Measurements from ENCODE around the gene TIAM2. TPM values are rescaled to one million over a fixed set of nuclear protein-coding genes. Genes with fewer than 3 reads are reported as not detected.

TIAM2 gene
- total RNA-seq, 3 donors from 2014 or later (not counting 1 experiment from before 2014, with no cell fraction given), result 6.5 to 11.1 (median 8.7) TPM

DNA sequence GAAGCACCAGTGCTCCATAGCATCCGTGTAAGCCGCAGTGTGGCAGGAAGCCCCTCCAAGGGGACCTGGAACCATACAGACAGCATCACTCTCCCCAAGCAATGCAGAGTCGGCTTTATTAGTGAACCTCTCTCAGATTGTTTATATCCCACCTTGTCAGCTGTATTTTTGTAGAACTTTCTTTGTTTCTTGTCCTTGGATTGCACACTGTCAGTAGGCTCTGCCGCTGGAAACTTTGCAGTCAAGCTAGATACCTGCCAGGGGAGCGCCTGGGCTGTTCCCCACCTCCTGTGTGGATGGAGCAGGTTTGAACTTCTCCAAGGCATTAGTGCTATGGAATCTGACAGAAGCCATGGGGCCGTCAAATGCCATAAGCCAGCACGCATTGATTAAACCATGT, 250.1 kb downstream of the TIAM2 start:
- Mint-ChIP-seq H3K27me3 (ENCODE audit: low read depth in 2 of 2) (peaks cover 5% of the 10 kb centered on the region in 2 donors), H3K36me3 (no peaks in the 10 kb centered on the region), H3K4me1 (no peaks in the 10 kb centered on the region), H3K27ac (no peak overlapping the region), H3K4me3 (no peak overlapping the region), H3K9me3 (no peaks in the 10 kb centered on the region)
- Histone ChIP-seq H3K9me3 (ENCODE audit: control insufficient read depth, insufficient read depth, low read length) (no peaks in the 10 kb centered on the region), H3K27ac (ENCODE audit: low read length) (no peak overlapping the region), H3K27me3 (ENCODE audit: control insufficient read depth, insufficient read depth, low read length) (no peaks in the 10 kb centered on the region), H3K4me1 (ENCODE audit: control insufficient read depth, insufficient read depth, low read length) (no peaks in the 10 kb centered on the region), H3K4me3 (ENCODE audit: low read length) (no peak overlapping the region), H3K36me3 (ENCODE audit: control insufficient read depth, insufficient read depth, low read length) (no peaks in the 10 kb centered on the region)
- intact Hi-C loops (cut with micrococcal nuclease), result loop anchor here (5.0 kb wide), 1 partner anchor 318 kb away; no protein-coding TSS in a partner anchor
- WGBS (ENCODE audit: insufficient coverage), result 97% methylated on average over 7 of the region's 7 CpGs
- TF ChIP-seq CTCF (IDR thresholded peaks at IDR 0.05), result no peak
- ATAC-seq (no peak), DNase-seq (no peak)

DNA sequence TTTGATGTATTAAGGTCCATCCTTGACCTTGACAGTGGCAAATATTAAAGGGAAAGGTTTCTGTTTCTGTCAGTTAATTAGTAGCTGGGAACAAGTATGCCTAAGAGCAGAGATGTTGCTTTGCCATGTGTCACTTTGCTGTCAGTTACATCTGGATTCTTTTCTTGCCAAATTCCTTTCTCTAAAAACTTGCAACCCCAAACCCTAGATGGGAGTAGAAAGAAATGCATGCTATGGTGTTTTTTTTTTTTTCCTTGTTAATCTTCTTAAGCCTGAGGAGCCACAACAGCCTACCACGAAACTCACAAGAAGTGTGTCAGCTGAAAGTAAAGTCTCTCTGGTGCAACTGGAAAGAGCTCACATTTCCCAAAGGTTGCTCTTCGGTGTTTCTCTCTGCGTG, 250.7 kb downstream of the TIAM2 start:
- Mint-ChIP-seq H3K27ac (no peak overlapping the region), H3K27me3 (ENCODE audit: low read depth in 2 of 2) (peaks cover 0 to 3% of the 10 kb centered on the region in 2 donors), H3K4me1 (no peaks in the 10 kb centered on the region), H3K9me3 (no peaks in the 10 kb centered on the region), H3K4me3 (no peak overlapping the region), H3K36me3 (no peaks in the 10 kb centered on the region)
- TF ChIP-seq CTCF (IDR thresholded peaks at IDR 0.05), result no peak
- DNase-seq (no peak), ATAC-seq (no peak)
- no peak overlapping the region for H3K27ac ChIP-seq (ENCODE audit: low read length)
- H3K27me3 ChIP-seq (ENCODE audit: control insufficient read depth, insufficient read depth, low read length), result no peaks in the 10 kb centered on the region
- H3K4me3 ChIP-seq (ENCODE audit: low read length), result no peak overlapping the region
- peaks cover 4% of the 10 kb centered on the region for H3K36me3 ChIP-seq (ENCODE audit: control insufficient read depth, insufficient read depth, low read length)
- 99% methylated on average over 3 of the region's 3 CpGs for WGBS (ENCODE audit: insufficient coverage)
- intact Hi-C loops (cut with micrococcal nuclease), result loop anchor here (5.0 kb wide), 1 partner anchor 319 kb away; no protein-coding TSS in a partner anchor
- H3K4me1 ChIP-seq (ENCODE audit: control insufficient read depth, insufficient read depth, low read length), result no peaks in the 10 kb centered on the region
- no peaks in the 10 kb centered on the region for H3K9me3 ChIP-seq (ENCODE audit: control insufficient read depth, insufficient read depth, low read length)

DNA sequence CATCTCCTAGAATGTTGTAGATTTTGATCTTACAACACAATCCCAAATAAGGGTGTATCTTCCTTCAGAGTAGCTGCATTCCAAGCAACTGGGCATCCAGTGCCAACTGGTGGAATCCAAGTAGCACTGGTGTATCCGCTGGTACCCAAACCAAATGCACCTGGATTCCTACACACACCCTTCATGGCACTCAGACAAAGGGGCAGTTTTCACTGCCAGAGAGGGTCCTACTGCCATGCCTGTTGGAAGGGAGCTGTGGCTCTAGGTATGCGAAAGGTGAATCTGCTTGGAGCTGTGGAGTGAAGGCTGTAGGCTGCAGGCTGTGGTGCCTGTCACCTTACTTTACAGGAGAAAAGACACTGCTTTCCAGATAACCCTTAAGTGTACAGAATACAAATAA, 251.7 kb downstream of the TIAM2 start:
- Histone ChIP-seq H3K9me3 (ENCODE audit: control insufficient read depth, insufficient read depth, low read length) (no peaks in the 10 kb centered on the region), H3K27me3 (ENCODE audit: control insufficient read depth, insufficient read depth, low read length) (no peaks in the 10 kb centered on the region), H3K4me1 (ENCODE audit: control insufficient read depth, insufficient read depth, low read length) (no peaks in the 10 kb centered on the region), H3K27ac (ENCODE audit: low read length) (no peak overlapping the region), H3K4me3 (ENCODE audit: low read length) (no peak overlapping the region), H3K36me3 (ENCODE audit: control insufficient read depth, insufficient read depth, low read length) (peaks cover 8% of the 10 kb centered on the region)
- Mint-ChIP-seq H3K9me3 (no peaks in the 10 kb centered on the region), H3K27ac (no peak overlapping the region), H3K4me3 (no peak overlapping the region), H3K36me3 (no peaks in the 10 kb centered on the region), H3K4me1 (no peaks in the 10 kb centered on the region), H3K27me3 (ENCODE audit: low read depth in 2 of 2) (peaks cover 0 to 3% of the 10 kb centered on the region in 2 donors)
- no peak for TF ChIP-seq CTCF (IDR thresholded peaks at IDR 0.05)
- 100% methylated on average over 2 of the region's 2 CpGs for WGBS (ENCODE audit: insufficient coverage)
- intact Hi-C loops (cut with micrococcal nuclease), result loop anchor here (5.0 kb wide), 1 partner anchor 320 kb away; no protein-coding TSS in a partner anchor
- ATAC-seq (no peak), DNase-seq (no peak)

DNA sequence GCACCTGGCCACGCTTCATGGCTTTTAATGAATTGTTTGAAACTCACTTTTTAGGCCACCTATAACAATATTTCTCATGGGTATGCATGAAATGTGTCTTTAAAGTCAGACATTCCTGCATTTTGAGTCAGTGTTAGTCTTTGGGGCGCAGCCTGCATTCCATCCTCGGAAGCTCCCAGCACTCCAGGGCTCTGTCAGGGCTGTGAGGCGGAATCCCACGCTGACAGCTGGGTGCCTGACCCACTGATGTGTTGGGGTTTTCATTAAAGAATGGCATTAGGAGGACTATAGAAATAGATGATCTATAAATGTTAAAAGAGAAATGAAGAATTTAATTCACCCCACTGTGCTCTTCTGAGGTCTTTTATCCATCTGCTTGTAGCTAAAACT, 252.5 kb downstream of the TIAM2 start:
- ATAC-seq, result no peak
- Mint-ChIP-seq H3K27me3 (ENCODE audit: low read depth in 2 of 2) (no peaks in the 10 kb centered on the region), H3K27ac (no peak overlapping the region), H3K4me3 (no peak overlapping the region), H3K4me1 (no peaks in the 10 kb centered on the region), H3K9me3 (no peaks in the 10 kb centered on the region), H3K36me3 (no peaks in the 10 kb centered on the region)
- TF ChIP-seq CTCF (IDR thresholded peaks at IDR 0.05), result no peak
- Histone ChIP-seq H3K27ac (ENCODE audit: low read length) (no peak overlapping the region), H3K4me1 (ENCODE audit: control insufficient read depth, insufficient read depth, low read length) (no peaks in the 10 kb centered on the region), H3K36me3 (ENCODE audit: control insufficient read depth, insufficient read depth, low read length) (peaks cover 10% of the 10 kb centered on the region), H3K4me3 (ENCODE audit: low read length) (no peak overlapping the region), H3K9me3 (ENCODE audit: control insufficient read depth, insufficient read depth, low read length) (no peaks in the 10 kb centered on the region), H3K27me3 (ENCODE audit: control insufficient read depth, insufficient read depth, low read length) (no peaks in the 10 kb centered on the region)
- intact Hi-C loops (cut with micrococcal nuclease), result loop anchor here (5.0 kb wide), 1 partner anchor 320 kb away; no protein-coding TSS in a partner anchor
- no peak for DNase-seq
- WGBS (ENCODE audit: insufficient coverage), result 99% methylated on average over 5 of the region's 5 CpGs
